IPS DF 19.7 (cell line): ENCODE results near the gene PLXNA1.

Experiments
- DNase-seq: peaks from one replicate; pipeline ENCODE4 v3.0.0-alpha.2; 2013; ENCODE audit warnings: low read depth, low spot score

The PLXNA1 gene

DNA sequence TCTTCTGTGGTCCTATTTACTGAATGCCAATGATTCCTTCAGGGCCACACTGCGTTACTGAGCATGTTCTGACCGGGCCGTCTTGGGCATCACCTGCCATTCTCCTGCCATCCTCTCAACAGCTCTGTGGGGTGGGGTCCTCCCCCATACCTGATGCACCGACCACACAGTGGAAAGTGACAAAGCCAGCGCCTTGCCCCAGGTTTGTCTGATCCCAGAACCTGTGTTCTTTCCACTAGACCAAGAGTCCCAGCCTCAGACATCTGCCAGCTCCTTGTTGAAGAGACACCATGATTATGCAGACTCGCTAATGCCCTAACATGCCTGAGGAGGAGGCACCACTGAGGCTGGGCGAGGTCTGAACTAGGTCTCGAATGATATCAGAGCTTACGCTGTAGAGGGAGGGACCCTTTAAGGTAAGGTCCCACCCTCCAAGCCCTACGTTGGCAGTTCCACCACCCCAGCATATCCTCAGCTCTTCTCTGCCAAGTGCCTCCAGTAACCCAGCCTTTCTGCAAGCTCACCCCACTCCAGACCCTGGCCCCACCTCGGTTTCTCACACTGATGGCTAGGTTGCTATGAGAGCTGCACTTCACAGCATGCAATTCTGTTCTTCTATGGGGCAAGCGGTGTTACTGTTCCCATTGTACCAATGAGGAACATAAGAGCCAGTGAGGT is 29.8 kb upstream of the PLXNA1 start:
- no peak for DNase-seq

DNA sequence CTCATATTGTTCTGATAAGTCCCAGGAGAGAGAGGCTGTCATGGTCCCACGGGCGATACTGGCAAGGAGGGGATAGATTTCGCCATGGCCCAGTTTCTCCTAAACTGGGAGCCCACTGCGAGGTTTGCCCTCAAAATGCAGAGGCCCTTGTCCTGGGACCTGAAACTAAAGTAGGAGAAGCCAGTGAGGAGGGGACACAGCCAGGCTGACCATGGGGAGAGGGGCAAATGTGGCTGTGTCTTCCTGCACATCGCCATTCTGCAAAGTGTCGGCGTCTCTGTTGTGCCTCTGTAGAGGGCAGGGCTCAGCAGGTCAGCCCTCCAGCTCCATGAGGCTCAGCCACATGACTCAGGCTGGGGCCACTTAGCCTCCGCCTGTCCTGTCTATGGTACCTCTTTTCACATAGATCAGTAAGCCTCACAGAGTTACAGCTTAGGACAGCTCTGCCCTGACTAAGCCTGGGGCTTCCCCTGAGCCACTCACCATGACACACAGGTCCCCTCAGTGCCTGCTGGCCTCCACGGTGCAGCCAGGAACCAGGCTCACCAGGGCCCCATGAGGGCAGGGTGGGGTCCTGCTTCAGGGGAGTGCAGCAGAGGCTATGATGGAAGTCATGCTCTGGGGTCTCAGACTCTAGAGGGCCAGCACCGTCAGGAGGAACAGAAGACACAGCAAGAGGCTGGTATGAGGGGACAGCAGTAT is 28.6 kb upstream of the PLXNA1 start:
- DNase-seq: no peak

DNA sequence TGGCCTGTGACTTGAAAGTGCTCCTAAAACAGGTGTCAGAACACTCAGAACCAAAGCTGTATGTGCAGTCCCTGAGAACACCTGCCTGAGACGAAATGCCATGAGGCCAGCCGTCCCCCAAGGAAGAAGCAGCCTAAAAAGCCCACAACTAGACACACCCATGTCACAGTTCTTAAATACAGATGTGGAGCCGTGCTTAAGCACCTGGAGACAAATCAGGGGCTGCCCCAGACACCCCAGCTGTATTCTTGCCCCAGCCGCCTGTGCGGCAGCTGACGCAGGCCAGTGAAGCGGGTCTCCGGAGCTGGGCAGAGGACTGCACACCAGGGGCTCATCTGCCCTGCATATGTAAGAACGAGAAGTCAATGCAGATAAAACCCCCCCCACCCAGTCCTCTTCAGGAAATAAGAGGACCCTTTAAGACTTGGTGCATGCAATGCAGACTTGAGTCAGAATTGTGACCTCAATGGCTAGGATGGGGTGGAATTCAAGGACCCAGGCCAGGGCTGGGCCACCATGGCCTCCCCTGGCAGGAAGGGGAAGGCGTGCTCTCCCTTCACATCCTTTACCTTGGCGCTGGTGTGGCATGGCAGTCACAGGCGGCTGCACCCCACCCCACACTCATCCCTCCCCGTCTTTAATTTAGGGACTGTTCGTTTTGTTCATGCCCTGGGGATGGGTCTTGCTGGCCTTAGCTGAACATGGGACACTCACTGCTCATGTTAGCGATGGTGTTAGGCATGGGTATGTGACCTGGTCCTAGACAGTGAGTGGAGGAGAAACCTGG is 27.7 kb upstream of the PLXNA1 start:
- no peak for DNase-seq

DNA sequence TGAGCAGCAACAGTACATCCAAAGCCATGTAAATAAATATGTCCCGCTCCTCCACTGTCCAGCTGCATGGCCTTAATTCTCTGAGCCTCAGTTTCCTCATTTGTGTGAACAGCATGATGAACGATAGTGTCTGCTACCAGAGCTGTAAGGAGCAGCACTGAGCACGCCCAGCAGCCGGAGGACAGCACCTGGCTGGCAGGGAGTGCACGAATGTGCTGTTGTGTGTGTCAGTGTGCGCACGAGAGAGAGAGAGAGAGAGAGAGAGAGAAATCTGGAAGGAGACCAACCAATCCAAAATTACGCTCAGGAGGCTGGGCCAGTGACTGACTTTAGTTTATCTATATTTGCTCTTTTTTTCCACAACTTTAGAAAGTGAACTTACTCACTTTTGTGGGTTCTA is 26.6 kb upstream of the PLXNA1 start:
- DNase-seq: no peak

DNA sequence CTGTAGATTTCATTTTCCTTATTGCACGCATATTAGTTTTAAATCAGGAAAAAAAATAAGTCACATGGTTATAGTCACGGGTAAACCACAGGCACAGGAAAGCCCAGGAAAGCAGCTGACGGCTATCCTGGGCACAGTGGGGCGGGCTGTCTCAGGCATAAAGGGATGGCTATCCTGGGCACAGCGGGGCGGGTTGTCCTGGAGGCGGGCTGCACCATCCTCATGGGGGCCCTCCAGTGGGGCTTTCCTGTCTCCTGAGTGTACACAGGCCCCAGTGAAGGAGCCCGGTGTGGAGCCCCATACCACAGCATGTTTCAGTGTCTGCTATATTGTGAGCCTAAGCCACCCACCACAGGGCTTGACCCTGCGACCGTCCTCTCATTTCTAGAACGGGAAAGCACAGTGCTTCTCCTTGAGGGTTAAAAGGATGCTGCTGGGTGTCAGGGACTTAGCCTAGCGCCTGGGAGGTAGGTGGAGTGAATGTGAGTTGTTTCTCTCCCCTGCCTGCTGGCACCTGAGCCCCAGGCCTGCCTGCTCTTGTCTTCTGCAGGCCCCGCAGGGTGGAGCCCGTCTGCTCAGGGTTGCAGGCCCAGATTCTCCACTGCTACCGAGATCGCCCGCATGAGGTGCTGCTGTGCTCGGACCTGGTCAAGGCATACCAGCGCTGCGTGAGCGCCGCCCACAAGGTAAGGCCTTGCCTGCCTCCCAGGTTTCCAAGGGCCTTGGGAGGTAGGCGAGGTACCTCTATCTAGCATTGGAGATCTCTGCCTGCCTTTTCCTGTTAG is 25.9 kb upstream of the PLXNA1 start:
- no peak for DNase-seq

DNA sequence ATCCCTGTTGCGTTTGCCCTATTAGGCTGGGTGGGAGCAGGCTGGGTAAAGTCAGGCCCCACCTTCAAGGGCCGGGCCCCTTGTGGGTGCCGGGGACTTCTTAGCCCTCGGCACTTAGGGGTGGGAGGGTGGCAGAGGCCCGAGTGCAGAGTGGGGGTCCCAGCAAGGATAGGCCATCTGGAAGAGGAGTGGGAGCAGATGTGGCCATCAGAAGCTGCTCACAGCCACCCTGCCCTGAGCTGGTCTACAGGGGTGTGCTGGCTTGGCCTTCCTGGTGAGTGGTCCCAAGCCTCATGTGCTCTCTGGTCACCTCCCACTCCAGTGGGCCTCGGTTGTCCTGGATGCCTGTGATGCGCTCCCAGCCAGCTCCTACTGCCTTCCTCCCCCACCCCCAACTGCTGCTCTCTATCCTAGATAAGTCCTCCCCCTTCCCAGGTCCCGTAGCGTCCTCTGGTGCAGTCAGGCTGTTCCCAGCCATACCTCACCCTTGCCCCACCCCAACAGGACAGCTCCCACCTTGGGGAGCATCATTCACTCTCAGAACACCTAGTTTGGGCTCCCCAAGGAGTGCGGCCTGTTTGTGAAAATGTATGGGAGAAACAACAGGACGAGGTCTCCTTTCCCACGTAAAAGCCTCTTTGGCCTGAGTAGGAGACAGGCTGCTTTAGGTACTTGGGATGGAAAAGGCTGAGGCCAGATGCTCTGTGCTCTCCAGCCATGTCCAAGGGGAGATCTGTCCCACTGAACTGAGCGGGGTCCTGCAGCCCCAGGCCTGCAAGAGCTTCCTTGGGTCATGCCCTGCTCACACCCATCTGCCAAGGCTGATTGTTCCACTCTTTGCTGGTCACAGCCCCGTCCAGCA is 24.9 kb upstream of the PLXNA1 start:
- DNase-seq: no peak

DNA sequence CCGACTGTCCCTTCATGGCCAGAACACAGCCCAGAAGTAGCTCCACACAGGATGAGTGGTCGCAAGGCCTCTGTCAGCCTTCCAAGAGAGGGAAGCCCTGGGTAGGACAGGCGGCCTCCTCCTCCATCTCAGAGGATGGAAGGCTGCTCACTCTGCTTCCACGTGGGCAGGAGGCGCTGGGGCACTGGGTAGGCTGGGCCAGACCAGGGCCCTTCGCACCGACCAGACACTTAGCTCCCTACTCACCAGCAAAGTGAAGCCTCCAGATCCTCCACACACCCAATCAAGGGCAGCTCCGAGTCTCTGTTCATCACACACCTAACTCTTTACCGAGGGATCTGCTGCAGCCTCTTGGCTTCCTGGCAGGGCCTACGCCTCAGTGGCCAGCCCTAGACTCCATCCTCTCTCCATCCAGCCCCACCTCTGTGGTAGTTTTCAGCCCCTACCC is 24.3 kb upstream of the PLXNA1 start:
- no peak for DNase-seq

DNA sequence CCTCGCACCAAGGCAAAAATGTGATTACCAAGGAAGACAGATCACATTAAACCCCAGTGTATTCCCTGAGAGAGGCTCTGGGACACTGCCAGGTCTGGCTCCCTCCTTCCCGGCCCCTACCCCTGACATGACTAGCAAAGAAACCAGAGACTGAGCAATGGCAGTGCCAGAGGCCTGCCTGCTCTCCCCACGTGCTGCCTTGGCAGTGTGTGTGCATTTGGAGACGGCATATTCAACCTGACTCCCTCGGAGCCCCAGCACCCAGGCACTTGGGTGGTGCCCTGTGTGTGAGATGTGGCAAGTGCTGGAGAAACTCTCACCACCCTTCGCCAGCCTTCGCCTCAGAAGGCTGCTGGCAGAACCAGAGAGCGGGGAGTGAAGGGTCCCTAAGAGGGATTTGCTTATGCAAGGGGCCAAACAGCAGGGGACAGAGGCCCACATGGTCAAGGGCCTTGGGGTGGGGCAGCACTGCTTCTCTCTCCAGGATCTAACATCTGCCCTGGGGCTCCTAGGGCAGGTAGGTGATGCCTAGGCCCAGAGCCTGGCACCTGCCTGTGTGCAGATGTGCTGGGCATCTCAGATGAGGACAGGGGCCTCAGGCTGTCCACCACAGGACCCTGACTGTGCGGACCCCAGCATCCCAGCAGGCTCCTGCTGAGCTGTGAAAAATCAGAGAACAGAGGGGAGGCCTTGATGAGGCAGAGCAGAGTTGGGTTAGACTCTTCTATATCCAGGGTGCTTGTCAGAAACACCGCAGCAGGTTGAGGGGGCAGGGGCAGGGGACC is 23.6 kb upstream of the PLXNA1 start:
- no peak for DNase-seq

DNA sequence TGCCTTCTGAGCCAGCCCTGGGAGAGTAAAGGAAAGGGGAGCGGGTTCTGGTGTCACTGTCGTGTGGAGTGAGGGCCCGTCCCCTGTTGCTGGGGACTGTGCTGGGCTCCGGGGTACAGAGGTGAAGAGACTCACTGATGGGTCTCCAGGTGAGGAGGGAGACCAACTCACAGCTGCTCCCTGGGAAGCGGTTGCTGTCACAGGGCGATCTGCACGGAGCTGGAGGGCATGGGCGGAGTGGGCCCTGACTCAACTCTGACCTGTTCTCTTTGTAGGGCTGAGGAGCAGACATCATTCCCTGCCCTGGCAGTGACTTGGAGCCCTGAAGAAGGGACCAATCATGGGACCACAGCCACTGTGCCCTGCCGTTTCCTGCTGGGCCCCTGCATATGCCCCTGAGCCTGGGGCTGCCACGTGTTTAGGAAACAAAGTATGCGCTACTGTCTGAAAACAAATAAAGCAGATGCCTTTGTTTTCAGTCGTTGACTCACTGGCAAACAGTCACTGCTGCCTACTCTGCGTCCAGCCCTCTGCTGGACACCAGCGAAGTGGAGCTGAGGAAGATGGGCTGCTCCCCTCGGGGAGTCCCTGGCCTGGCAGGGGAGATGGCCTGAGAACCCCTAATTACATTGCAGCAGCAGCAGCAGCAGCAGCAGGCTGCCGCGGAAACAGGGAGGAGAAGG is 22.9 kb upstream of the PLXNA1 start:
- DNase-seq: no peak

DNA sequence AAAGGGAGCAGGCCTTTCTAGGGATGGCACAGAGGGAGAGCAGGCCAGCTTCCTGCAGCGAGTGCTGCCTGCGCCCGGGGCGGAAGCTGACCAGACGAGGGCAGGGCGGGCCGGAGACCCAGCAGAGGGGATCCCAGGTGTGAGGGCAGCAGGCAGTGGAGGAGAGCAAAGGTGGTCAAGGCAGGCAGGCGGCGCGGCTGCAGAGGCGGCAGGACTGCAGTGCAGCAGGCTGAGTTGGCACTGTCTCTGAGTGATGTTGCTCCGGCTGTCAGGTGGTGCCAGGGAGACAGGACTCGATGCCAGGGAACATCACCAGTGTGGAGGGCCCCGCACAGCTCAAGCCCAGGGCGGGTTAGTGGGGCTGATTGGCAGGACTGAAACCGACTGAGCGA is 22.3 kb upstream of the PLXNA1 start:
- no peak for DNase-seq

DNA sequence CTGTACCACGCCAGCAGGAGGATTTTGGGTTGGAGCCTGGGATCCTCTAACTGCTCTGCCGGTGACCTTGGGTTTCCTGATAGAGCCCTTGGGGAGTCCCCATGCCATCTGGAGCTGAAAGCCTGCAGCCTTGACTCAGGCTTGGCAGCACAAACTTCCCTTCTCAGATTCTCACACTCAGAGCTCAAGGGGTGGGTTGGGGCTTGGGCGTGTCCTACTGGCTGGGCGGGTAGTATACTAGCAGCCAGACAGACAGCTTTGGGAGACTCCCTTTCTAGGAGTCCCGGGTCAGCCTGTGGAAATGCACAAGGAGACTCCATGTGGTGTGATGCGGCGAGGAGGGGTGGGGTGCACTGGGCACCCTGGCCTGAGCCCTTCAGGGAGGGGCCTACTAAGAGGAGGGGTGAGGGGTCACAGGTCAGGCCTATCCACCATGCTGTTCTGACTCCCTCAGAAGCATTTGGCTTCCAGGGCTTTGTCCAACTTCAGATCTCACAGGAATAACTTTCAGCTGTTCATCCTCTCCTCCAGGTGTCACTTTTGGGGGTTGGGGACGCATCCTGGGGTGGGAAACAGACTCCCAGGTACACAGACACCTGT is 21.6 kb upstream of the PLXNA1 start:
- no peak for DNase-seq

DNA sequence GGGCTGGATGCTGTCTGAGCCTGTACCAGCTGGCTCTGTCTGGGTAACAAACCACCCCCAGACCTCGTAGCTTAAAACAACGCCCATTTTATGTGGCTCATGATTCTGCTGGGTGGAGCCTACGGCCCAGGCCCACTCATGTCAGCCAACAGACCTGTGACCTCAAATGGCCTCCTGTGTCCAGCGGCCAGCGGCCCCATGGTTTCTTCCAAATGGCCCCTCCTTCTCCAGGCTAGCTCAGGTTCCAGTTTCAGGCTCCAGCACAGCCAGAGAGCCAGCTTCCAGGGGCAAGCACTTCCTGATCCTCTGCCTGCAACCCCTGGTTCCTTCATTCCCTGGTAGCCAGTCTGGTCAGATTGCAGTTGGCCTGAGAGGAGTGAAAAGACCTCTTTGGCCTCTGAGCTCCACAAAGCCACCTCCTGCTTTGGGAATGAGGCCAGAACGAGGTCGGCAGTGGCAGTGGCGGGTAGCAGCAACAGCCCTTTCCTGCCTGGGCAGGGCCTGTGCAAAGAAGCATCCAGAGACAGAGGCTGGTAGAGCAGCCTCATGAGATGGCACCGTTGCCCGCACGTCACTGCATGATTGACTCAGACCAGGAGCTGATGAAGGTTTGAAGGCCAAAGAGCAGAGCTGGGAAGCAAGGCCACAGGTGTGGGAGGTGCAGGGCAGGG is 21.0 kb upstream of the PLXNA1 start:
- no peak for DNase-seq

DNA sequence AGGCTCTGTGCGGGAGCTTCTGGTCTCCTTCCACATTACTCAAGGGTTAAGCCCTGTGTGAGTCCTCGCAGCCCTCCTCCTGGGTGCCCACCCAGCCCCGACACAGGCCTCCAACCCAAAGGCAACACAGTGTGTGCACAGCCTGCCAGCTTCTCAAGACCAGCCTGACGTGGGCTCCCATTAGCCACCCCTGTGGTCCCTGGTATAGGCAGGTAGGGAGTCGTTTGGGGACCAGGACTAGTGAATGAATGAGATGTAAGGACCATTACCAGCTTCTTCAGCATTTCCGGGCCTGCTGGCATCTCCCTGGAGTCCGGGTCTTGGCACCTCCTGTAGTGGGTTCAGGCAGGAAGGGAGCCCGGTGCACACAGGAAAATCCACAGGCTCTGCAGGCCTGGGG is 20.2 kb upstream of the PLXNA1 start:
- DNase-seq: no peak

DNA sequence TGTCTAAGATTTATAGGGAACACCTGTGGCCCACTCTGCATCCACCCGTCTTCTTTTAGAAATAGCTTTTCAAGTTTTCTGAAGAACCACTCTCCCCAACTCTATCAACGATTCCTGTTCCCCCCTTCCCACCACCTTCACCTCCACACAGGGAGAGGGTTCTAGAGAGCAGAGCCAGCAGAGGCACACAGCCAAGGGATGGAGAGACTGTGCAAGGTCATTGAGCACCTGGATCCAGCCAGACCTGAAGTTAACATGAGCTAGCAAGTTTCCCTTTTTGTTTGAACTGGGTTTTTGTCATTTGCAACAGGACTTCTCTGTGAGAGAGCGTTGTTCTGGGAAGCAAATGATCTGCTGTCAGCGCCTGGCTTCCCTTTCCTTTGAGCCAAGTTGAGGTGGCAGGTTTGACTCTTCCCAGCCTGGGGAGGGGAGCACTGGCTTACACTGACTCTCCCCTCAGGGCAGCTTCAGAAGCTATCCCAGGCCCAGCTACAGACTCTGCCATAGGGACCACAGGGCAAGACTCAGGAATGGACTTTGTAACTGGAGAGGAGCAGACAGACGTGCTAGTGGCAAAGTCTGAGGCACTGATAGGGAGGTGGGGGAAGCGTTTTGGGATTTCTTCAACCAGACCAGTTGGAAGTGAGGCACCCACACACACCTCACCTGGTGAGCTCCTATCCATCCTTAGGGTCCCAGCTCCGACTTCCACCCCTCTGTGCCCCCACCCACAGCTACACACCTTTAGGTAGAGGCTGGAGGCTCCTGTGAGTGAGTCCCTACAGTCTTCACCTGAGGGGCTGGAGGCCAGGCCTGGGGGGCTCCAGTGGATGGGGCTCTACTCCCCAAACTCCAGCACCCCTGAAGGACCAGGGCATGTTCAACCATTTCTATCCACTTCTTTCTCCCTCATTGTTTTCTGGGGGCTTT is 19.4 kb upstream of the PLXNA1 start:
- DNase-seq: no peak

DNA sequence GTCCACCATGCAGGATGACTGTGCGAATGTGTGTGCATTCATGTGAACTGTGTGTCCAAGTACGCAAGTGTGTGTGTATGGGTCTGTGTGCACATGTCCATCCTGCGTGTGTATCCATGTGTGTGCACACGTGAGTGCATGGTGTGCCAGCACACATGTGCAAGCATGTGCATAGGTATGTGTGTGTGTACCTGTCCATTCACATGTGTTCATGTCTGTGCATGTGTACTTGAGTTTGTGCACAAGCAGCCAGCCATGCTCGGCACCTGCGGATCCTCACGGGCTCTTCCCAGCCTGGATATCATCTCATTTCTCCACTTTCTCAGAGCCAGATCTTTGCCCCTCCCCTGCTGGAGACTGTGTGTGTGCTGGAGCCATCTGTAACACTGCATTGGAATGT is 18.7 kb upstream of the PLXNA1 start:
- no peak for DNase-seq

DNA sequence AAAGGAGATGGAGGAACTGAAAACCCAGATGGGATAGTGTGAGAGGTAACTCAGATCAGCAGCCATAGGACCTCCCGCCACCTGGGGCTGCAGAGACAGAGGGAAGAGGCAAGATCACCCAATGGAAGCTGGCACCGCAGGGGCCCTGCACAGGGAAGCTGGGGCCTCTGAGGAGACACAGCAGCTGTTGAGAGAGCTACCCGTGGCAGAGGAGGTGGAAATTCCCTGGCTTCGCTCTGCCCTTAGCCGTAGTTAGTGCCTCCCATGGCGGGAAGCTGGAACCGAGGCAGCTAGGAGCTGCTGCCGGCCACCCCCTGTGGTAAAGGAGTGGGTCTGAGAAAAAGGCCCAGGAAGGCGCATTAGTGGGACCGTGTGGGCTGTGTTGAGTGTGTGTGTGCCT is 18.0 kb upstream of the PLXNA1 start:
- no peak for DNase-seq

DNA sequence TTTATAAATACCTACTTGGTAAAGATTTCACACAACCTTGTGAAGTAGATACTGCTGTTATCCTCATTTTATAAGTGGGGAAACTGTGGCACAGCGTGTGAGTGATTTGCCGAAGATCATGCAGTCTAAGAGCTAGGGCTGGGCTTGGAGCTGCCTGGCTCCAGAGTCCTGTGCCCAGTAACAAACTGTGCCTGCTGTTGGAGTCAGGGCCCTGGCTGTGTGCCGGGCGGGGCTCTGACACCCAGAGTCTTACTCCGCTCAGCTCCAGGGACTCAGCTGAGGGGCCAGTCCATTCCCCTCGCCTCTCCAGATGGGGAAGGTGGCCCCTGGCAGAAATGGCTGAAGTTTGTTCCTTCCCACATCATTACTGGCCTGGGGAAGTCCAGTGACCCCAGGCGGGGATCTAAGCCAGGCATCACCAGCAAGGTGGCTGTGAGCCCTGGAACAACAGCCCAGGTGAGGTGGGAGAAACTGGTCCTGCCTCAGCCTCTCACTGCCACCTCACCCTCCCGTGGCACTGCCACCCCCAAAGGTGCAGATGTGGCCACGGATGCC is 17.3 kb upstream of the PLXNA1 start:
- no peak for DNase-seq
